Gastrocnemius medialis (tissue), 4 donors: ENCODE measurements around the gene SLC6A6.

Experiments
- CTCF ChIP-seq, 5 experiments: fragments of 450-650 bp in 3 of 5; fragments of 200-600 bp in 2 of 5; sonication (generic) in 2 of 5; IDR thresholded peaks in 4 of 5; conservative IDR thresholded peaks in 1 of 5; 1 replicate in 4 of 5; 2 replicates in 1 of 5; pipeline ENCODE4 v1.5.1; 2016 to 2019; ENCODE audit warnings: antibody characterized with exemption in 5 of 5, mild to moderate bottlenecking in 3 of 5, moderate library complexity in 3 of 5
- POLR2A ChIP-seq, 2 donors: fragments of 450-650 bp; IDR thresholded peaks; one replicate each; pipeline ENCODE4 v1.6.1; 2017; ENCODE audit warnings: antibody characterized with exemption in 2 of 2, mild to moderate bottlenecking in 2 of 2, moderate library complexity in 2 of 2

DNA sequence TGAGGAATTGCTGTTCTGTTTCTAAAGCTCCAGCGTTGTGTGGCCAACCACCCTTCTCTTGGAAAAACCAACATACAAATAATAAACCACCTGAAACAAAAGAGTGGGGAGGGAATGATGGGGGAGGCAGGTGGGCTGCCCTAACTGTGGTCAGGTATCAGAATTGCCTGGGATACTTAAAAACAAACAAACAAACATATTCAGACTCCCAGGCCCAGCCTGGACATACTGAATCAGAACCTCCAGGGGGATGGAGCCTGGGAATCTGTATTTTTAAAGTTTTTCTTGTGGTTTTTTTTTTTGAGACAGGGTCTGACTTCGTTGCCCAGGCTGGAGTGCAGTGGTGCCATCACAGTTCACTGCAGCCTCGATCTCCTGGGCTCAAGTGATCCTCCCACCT, 4.4 kb downstream of the SLC6A6 start:
- TF ChIP-seq CTCF (IDR thresholded peaks at IDR 0.05 in 4 of 5, conservative IDR thresholded peaks at IDR 0.05 in 1 of 5) (no peak), POLR2A (IDR thresholded peaks at IDR 0.05) (no peak)
